NCI-H1105 treated with DMSO at 0.1 percent for 48 hours (cell line): Measurements from ENCODE around the gene B3GALNT1.

Experiments used
- DNase-seq: peaks from one replicate; lab custom pipeline; 2025; lab: John Stamatoyannopoulos, UW

The B3GALNT1 gene

GRCh38 chr3:161104561-161105551 is at the start of gene B3GALNT1:
Gene B3GALNT1, minus strand, starts transcription at chr3:161105349. Its CDS starts 18,595 bp downstream, at chr3:161086754.
- peak; percentile 76 for DNase-seq

GRCh38 chr3:161153480-161153879 is 48.3 kb upstream of the B3GALNT1 start:
- DNase-seq: no peak

- no peak for DNase-seq
Observed at GRCh38 chr3:161150001-161150525, 44.9 kb upstream of the B3GALNT1 start.

GRCh38 chr3:161149529-161149928 is 44.4 kb upstream of the B3GALNT1 start:
- no peak for DNase-seq

GRCh38 chr3:161148832-161149475 is 43.8 kb upstream of the B3GALNT1 start:
- no peak for DNase-seq

- DNase-seq: no peak
Observed at GRCh38 chr3:161142486-161142885, 37.3 kb upstream of the B3GALNT1 start.

- no peak for DNase-seq
Observed at GRCh38 chr3:161139686-161140085, 34.5 kb upstream of the B3GALNT1 start.

GRCh38 chr3:161137260-161137659 is 32.1 kb upstream of the B3GALNT1 start:
- DNase-seq: no peak

GRCh38 chr3:161132391-161132790 is 27.2 kb upstream of the B3GALNT1 start:
- DNase-seq: no peak

- no peak for DNase-seq
Observed at GRCh38 chr3:161126495-161126894, 21.3 kb upstream of the B3GALNT1 start.

GRCh38 chr3:161117646-161118045 is 12.5 kb upstream of the B3GALNT1 start:
- DNase-seq: no peak

- DNase-seq: no peak
Observed at GRCh38 chr3:161108840-161109239, 3.7 kb upstream of the B3GALNT1 start.

GRCh38 chr3:161107311-161107710 is 2.2 kb upstream of the B3GALNT1 start:
- no peak for DNase-seq

GRCh38 chr3:161103776-161104385 is 1.3 kb downstream of the B3GALNT1 start:
- DNase-seq: no peak

- DNase-seq: no peak
Observed at GRCh38 chr3:161101609-161102008, 3.5 kb downstream of the B3GALNT1 start.

GRCh38 chr3:161100994-161101393 is 4.2 kb downstream of the B3GALNT1 start:
- DNase-seq: no peak

- DNase-seq: peak; percentile 47
Observed at GRCh38 chr3:161096771-161097367, 8.3 kb downstream of the B3GALNT1 start.

GRCh38 chr3:161093895-161094294 is 11.3 kb downstream of the B3GALNT1 start:
- DNase-seq: no peak

GRCh38 chr3:161084277-161084676 is 20.9 kb downstream of the B3GALNT1 start:
- no peak for DNase-seq

- no peak for DNase-seq
Observed at GRCh38 chr3:161083131-161083530, 22.0 kb downstream of the B3GALNT1 start.

GRCh38 chr3:161082063-161082462 is 23.1 kb downstream of the B3GALNT1 start:
- DNase-seq: no peak

GRCh38 chr3:161081633-161082032 is 23.5 kb downstream of the B3GALNT1 start:
- DNase-seq: no peak
